Motor neuron (in vitro differentiated cells): ENCODE measurements around the gene ANKRD44. TPM values are rescaled to one million over a fixed set of nuclear protein-coding genes. Genes with fewer than 3 reads are reported as not detected.

ENCODE experiments used
- ATAC-seq, 8 experiments: fragments of 200-7000 bp; cut with Tn5 transposase; replicated peaks in 6 of 8; 2 replicates each; pipeline ENCODE4 v1.8.0; 2021; ENCODE audit warnings: mild to moderate bottlenecking in 8 of 8, moderate library complexity in 8 of 8
- H3K27ac ChIP-seq, 2 donors: fragments of 250-450 bp; sonication (Bioruptor Pico); 2 replicates each; pipeline ENCODE4 v1.9.0; 2021; ENCODE audit warnings: antibody characterized with exemption in 2 of 2, mild to moderate bottlenecking in 2 of 2, moderate library complexity in 1 of 2
- H3K4me1 ChIP-seq, 2 donors: fragments of 250-450 bp; sonication (Bioruptor Pico); replicated peaks in 1 of 2; 2 replicates each; pipeline ENCODE4 v1.6.1; 2021; ENCODE audit warnings: antibody characterized with exemption in 2 of 2, mild to moderate bottlenecking in 2 of 2, moderate library complexity in 1 of 2
- H3K4me3 ChIP-seq, 5 donors: fragments of 250-450 bp; sonication (Bioruptor Pico); 2 replicates each; pipeline ENCODE4 v1.9.0; 2021; ENCODE audit warnings: antibody characterized with exemption in 5 of 5, mild to moderate bottlenecking in 5 of 5, moderate library complexity in 4 of 5
- WGBS, 10 experiments: fragments of 450-650 bp; shearing (Covaris generic); methylation state at CpG; one replicate each; pipeline ENCODE4 v1.0.0; 2022; 5-methylcytosine and 5-hydroxymethylcytosine counted together
- in situ Hi-C, 9 experiments: fragments of 400-800 bp; cut with MboI; loops; one replicate each; pipeline ENCODE4 v1.15.0; 2021; ENCODE audit warnings: low sequenced_read_pairs in 9 of 9, low pct_unique_long_range_greater_than_20kb in 2 of 9; ENCODE audit not compliant: unreplicated experiment in 9 of 9
- total RNA-seq, 8 experiments: library from RNA; unstranded; fragments of 300-600 nt; gene quantifications; 2 replicates each; pipeline versions ENCODE4 v1.2.3 to v1.2.4, GENCODE V29; 2022

The ANKRD44 gene
- total RNA-seq, 8 experiments from 2014 or later: 3.4 to 28.8 (median 14.8) TPM

- no peak overlapping the region for H3K27ac ChIP-seq
- peaks cover 0 to 11% of the 10 kb centered on the region in 2 donors for H3K4me1 ChIP-seq
- ATAC-seq: no peak
- H3K4me3 ChIP-seq: no peak overlapping the region
- 82 to 100% (median 91%) methylated on average over 1 to 2 of the region's 2 CpGs; no CpG with 5 or more reads in 4 of the 10 experiments for WGBS, 10 experiments
- in situ Hi-C loops: no loop called here
These were observed 357.6 kb downstream of the ANKRD44 start for GRCh38 chr2:196952936-196953335.

GRCh38 chr2:196951973-196952372, 358.6 kb downstream of the ANKRD44 start:
- in situ Hi-C loops: no loop called here
- Histone ChIP-seq H3K27ac (no peak overlapping the region), H3K4me3 (no peak overlapping the region), H3K4me1 (peaks cover 0 to 11% of the 10 kb centered on the region in 2 donors)
- whole genome bisulfite sequencing, 10 experiments: 20 to 79% (median 50%) methylated on average over 1 to 2 of the region's 2 CpGs; no CpG with 5 or more reads in 5 of the 10 experiments
- ATAC-seq: peak in 1 of 8 experiments; percentile 32

- Histone ChIP-seq H3K27ac (no peak overlapping the region), H3K4me3 (no peak overlapping the region), H3K4me1 (no peaks in the 10 kb centered on the region)
- 67 to 100% (median 100%) methylated on average over 1 to 4 of the region's 5 CpGs; no CpG with 5 or more reads in 3 of the 10 experiments for whole genome bisulfite sequencing, 10 experiments
- in situ Hi-C loops: no loop called here
- ATAC-seq: peak in 1 of 8 experiments; percentile 46
These were observed 361.5 kb downstream of the ANKRD44 start for GRCh38 chr2:196949116-196949515.

GRCh38 chr2:196944570-196944969, 366.0 kb downstream of the ANKRD44 start:
- H3K4me3 ChIP-seq: no peak overlapping the region
- in situ Hi-C loops: no loop called here
- ATAC-seq: peak in 4 of 8 experiments; percentile 26 to 89 (median 58)
- no peak overlapping the region for H3K27ac ChIP-seq
- no peaks in the 10 kb centered on the region for H3K4me1 ChIP-seq
- WGBS, 10 experiments: 18 to 86% (median 59%) methylated on average over 1 to 4 of the region's 4 CpGs; no CpG with 5 or more reads in 2 of the 10 experiments

GRCh38 chr2:196941398-196942078, 369.0 kb downstream of the ANKRD44 start:
- Histone ChIP-seq H3K4me3 (no peak overlapping the region), H3K4me1 (no peaks in the 10 kb centered on the region), H3K27ac (no peak overlapping the region)
- in situ Hi-C loops: no loop called here
- ATAC-seq: peak in 1 of 8 experiments; percentile 27
- WGBS, 10 experiments: 56 to 100% (median 80%) methylated on average over 1 to 4 of the region's 4 CpGs

GRCh38 chr2:196939371-196939770, 371.2 kb downstream of the ANKRD44 start:
- WGBS, 10 experiments: 80 to 100% (median 100%) methylated on average over 1 of the region's 1 CpG; no CpG with 5 or more reads in 4 of the 10 experiments
- in situ Hi-C loops: no loop called here
- no peak overlapping the region for H3K27ac ChIP-seq
- no peak overlapping the region for H3K4me3 ChIP-seq
- peak in 1 of 8 experiments; percentile 42 for ATAC-seq
- H3K4me1 ChIP-seq: no peaks in the 10 kb centered on the region

Other genes with a start within 250 kb of the ANKRD44 start
- 100 to 1,000 TPM; 165 to 338 (median 223) TPM for gene SF3B1, start 124.2 kb upstream of the ANKRD44 start, total RNA-seq
- 10 to 100 TPM; 11.4 to 66.0 (median 35.0) TPM for gene COQ10B, start 142.8 kb upstream of the ANKRD44 start, total RNA-seq
- gene HSPD1, start 189.1 kb upstream of the ANKRD44 start, total RNA-seq: 100 to 1,000 TPM; 268 to 960 (median 288) TPM
- 100 to 1,000 TPM; 149 to 561 (median 246) TPM for gene HSPE1, start 189.6 kb upstream of the ANKRD44 start, total RNA-seq
- gene MOB4, start 205.3 kb upstream of the ANKRD44 start, total RNA-seq: 10 to 100 TPM; 31.9 to 50.9 (median 43.7) TPM